GM18511 (cell line): ENCODE results near the gene CUX1.

Experiments used
- ATAC-seq: cut with Tn5 transposase; IDR thresholded peaks from one replicate; pipeline ENCODE4 v1.9.1; 2021; ENCODE audit warnings: mild to moderate bottlenecking, moderate library complexity; ENCODE audit not compliant: unreplicated experiment

The CUX1 gene

GRCh38 chr7:102064361-102065025, 247.1 kb downstream of the CUX1 start:
- ATAC-seq: no peak

- no peak for ATAC-seq
Observed at GRCh38 chr7:102065226-102065625, 247.8 kb downstream of the CUX1 start.

- ATAC-seq: no peak
Observed at GRCh38 chr7:102066476-102066875, 249.1 kb downstream of the CUX1 start.

GRCh38 chr7:102068846-102069245, 251.4 kb downstream of the CUX1 start:
- ATAC-seq: no peak

GRCh38 chr7:102069931-102070629, 252.7 kb downstream of the CUX1 start:
- ATAC-seq: no peak

GRCh38 chr7:102072003-102072402, 254.6 kb downstream of the CUX1 start:
- ATAC-seq: no peak

GRCh38 chr7:102072636-102073209, 255.3 kb downstream of the CUX1 start:
- ATAC-seq: no peak

- no peak for ATAC-seq
Observed at GRCh38 chr7:102073931-102074880, 256.8 kb downstream of the CUX1 start.

- no peak for ATAC-seq
Observed at GRCh38 chr7:102075126-102075525, 257.7 kb downstream of the CUX1 start.

GRCh38 chr7:102075553-102076135, 258.2 kb downstream of the CUX1 start:
- ATAC-seq: no peak

GRCh38 chr7:102077081-102077480, 259.7 kb downstream of the CUX1 start:
- no peak for ATAC-seq

GRCh38 chr7:102079140-102080018, 262.0 kb downstream of the CUX1 start:
- no peak for ATAC-seq

- ATAC-seq: no peak
Observed at GRCh38 chr7:102080019-102080433, 262.6 kb downstream of the CUX1 start.

GRCh38 chr7:102080434-102081243, 263.2 kb downstream of the CUX1 start:
- ATAC-seq: no peak

GRCh38 chr7:102081244-102081627, 263.8 kb downstream of the CUX1 start:
- ATAC-seq: no peak

GRCh38 chr7:102082693-102083368, 265.4 kb downstream of the CUX1 start:
- no peak for ATAC-seq

GRCh38 chr7:102085218-102085772, 267.9 kb downstream of the CUX1 start:
- no peak for ATAC-seq
